ENCODE measurements around the gene RTP3.

DNA sequence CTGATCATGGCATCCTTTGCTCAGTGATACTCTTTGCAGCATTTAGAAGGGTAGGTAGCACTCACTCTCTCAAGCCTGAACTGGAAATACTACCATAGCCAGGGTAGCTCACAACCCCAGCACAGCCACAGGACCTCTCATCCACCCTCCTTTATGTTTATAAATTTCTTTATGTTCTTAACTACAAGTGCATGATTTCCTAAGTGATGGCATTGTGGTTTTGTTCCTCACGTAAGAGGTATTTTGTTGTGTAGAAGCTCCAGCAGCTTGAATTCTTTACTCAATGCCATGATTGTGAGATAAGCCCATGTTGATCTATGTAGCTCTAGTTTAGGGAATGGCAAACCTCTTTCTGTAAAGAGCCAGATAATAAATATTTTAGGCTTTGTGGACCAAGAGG is 7.9 kb upstream of the RTP3 start:
- TF ChIP-seq, protein P1, sequence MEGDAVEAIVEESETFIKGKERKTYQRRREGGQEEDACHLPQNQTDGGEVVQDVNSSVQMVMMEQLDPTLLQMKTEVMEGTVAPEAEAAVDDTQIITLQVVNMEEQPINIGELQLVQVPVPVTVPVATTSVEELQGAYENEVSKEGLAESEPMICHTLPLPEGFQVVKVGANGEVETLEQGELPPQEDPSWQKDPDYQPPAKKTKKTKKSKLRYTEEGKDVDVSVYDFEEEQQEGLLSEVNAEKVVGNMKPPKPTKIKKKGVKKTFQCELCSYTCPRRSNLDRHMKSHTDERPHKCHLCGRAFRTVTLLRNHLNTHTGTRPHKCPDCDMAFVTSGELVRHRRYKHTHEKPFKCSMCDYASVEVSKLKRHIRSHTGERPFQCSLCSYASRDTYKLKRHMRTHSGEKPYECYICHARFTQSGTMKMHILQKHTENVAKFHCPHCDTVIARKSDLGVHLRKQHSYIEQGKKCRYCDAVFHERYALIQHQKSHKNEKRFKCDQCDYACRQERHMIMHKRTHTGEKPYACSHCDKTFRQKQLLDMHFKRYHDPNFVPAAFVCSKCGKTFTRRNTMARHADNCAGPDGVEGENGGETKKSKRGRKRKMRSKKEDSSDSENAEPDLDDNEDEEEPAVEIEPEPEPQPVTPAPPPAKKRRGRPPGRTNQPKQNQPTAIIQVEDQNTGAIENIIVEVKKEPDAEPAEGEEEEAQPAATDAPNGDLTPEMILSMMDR (IDR thresholded peaks at IDR 0.05) = no peak
- no peak for TF ChIP-seq POLR2A (IDR thresholded peaks at IDR 0.05)

All from esophagus squamous epithelium (tissue), 4 donors.